Right cardiac atrium (tissue), 5 donors: ENCODE measurements around the gene TCTN1. TPM values are rescaled to one million over a fixed set of nuclear protein-coding genes. Genes with fewer than 3 reads are reported as not detected.

Experiments used
- ATAC-seq, 2 donors: fragments of 200-7000 bp; cut with Tn5 transposase; one replicate each; pipeline versions ENCODE4 v1.8.0 to v1.9.1; 2020; ENCODE audit warnings: moderate library complexity in 2 of 2, mild to moderate bottlenecking in 1 of 2
- DNase-seq, 3 donors: peaks; one replicate each; pipeline ENCODE4 v3.0.0-alpha.2; 2020
- H3K27ac ChIP-seq: one replicate; pipeline ENCODE4 v1.5.1; 2013; ENCODE audit warnings: mild to moderate bottlenecking, low read length, control low read depth, moderate library complexity
- H3K27me3 ChIP-seq: one replicate; pipeline ENCODE4 v1.6.1; 2013; ENCODE audit not compliant: control insufficient read depth, insufficient read depth
- H3K4me1 ChIP-seq: one replicate; pipeline ENCODE4 v1.6.1; 2013; ENCODE audit warnings: low read length; ENCODE audit not compliant: control insufficient read depth, insufficient read depth
- H3K4me3 ChIP-seq: one replicate; pipeline ENCODE4 v1.5.1; 2013; ENCODE audit warnings: low read length, control low read depth
- H3K9me3 ChIP-seq: one replicate; pipeline ENCODE4 v1.6.1; 2013; ENCODE audit warnings: low read length; ENCODE audit not compliant: control insufficient read depth
- WGBS: extraction: QIAGEN DNeasy Blood & Tissue Kit; methylation state at CpG from one replicate; pipeline ENCODE4 v1.1.7; 2013; 5-methylcytosine and 5-hydroxymethylcytosine counted together
- intact Hi-C, 4 donors: fragments of 100-400 bp; cut with DNase I; formaldehyde crosslinking; loops; one replicate each; pipeline versions ENCODE4 v1.11.0 to v1.14.0; 2022 to 2023
- polyA plus RNA-seq: library from polyadenylated mRNA; stranded (reverse); fragments of 200-250 nt; gene quantifications from one replicate; pipeline ENCODE4 v1.2.3, GENCODE V29; 2013
- total RNA-seq, 4 donors: library from RNA; stranded (reverse); fragmentation: NEBNext Ultra II Directional; extraction: Animal tissue kit (Norgen Biotek cat#: 25700); gene quantifications; one replicate each; pipeline ENCODE4 v1.2.1, GENCODE V29; 2021
- donor health status: healthy with polysubstance abuse.
- donor health status: DM: no; HTN: yes; CAD: no.
- donor health status: DM: no; HTN: no; CAD: no.
- donor health status: DM: no; HTN: yes; CAD: no; lungs with severe emphysema.
- donor health status: DM: yes; HTN: yes; CAD: no.

TCTN1 gene
- total and polyA plus RNA-seq, 5 donors: 33.7 to 47.0 (median 39.6) TPM

GRCh38 chr12:110683888-110684287, 70.0 kb downstream of the TCTN1 start:
- peaks cover 7% of the 10 kb centered on the region for H3K4me1 ChIP-seq
- 88% methylated on average over 2 of the region's 2 CpGs for WGBS
- H3K9me3 ChIP-seq: no peaks in the 10 kb centered on the region
- intact Hi-C loops: no loop called here
- H3K27me3 ChIP-seq: no peaks in the 10 kb centered on the region
- no peak overlapping the region for H3K27ac ChIP-seq
- ATAC-seq: no peak
- DNase-seq: no peak
- no peak overlapping the region for H3K4me3 ChIP-seq

- no peak for DNase-seq
- H3K27ac ChIP-seq: no peak overlapping the region
- intact Hi-C loops: no loop called here
- peaks cover 7% of the 10 kb centered on the region for H3K4me1 ChIP-seq
- H3K9me3 ChIP-seq: no peaks in the 10 kb centered on the region
- no peak overlapping the region for H3K4me3 ChIP-seq
- no peak for ATAC-seq
- no peaks in the 10 kb centered on the region for H3K27me3 ChIP-seq
- 64% methylated on average over 7 of the region's 7 CpGs for WGBS
Observed at GRCh38 chr12:110684312-110684836, 70.4 kb downstream of the TCTN1 start.

- Histone ChIP-seq H3K4me1 (peaks cover 7% of the 10 kb centered on the region), H3K4me3 (no peak overlapping the region), H3K9me3 (no peaks in the 10 kb centered on the region), H3K27me3 (no peaks in the 10 kb centered on the region), H3K27ac (no peak overlapping the region)
- ATAC-seq (no peak), DNase-seq (no peak)
- 96% methylated on average over 3 of the region's 3 CpGs for WGBS
- intact Hi-C loops: no loop called here
Observed at GRCh38 chr12:110686294-110686903, 72.5 kb downstream of the TCTN1 start.

DNA sequence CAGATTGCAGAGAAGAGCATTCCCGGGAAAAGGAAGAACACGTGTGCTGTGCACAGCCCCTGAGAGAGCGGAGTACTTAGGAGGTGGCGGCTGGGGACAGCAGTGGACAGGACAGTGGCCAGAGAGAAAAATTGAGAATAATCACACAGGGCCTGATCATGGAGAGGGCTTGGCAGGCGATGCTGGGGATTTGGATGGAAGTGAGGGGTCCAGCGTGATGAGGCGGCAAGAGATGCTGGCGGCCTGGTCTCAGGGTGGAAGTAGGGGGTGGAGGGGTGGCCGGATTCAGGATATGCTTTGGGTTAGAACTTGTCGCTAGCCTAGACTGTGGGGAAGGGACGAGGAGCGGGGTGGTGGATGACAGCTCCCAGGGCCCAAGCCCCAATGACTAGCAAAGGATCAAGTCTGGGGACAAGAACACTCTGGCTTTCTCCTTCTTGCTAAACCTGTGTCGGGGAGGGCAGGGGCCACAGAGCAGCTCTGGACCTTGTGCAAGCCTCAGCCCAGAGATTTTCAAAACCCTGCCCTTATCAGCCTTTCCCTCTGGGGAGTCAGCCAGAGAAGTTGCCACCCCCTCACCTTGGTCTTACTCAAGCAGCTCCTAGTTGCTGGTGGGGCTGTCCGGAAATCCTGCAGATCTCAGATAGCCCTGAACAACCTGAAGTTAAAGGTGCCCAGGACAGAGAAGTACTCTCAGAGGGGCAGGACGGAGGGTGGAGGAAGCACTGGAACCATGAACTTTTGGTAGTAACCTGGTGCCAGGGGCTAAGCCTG, 73.7 kb downstream of the TCTN1 start:
- Histone ChIP-seq H3K27ac (no peak overlapping the region), H3K4me3 (peak overlapping the region; percentile 3), H3K4me1 (peaks cover 7% of the 10 kb centered on the region), H3K9me3 (no peaks in the 10 kb centered on the region), H3K27me3 (no peaks in the 10 kb centered on the region)
- 86% methylated on average over 15 of the region's 15 CpGs for WGBS
- DNase-seq (no peak), ATAC-seq (no peak)
- intact Hi-C loops: no loop called here

- Histone ChIP-seq H3K4me1 (peaks cover 7% of the 10 kb centered on the region), H3K9me3 (no peaks in the 10 kb centered on the region), H3K4me3 (peak within 1 kb of the TSS; percentile 51), H3K27me3 (no peaks in the 10 kb centered on the region), H3K27ac (peak within 1 kb of the TSS; percentile 37)
- intact Hi-C loops: no loop called here
- ATAC-seq: peak; percentile 91 to 93
- DNase-seq: peak; percentile 69 to 89 (median 86)
- WGBS: 4% methylated on average over 64 of the region's 64 CpGs
Observed at GRCh38 chr12:110688446-110689280, 74.7 kb downstream of the TCTN1 start, which contains the start of gene HVCN1. HVCN1 (minus strand) TSS chr12:110689115; CDS start chr12:110683245, 5,870 bp downstream.

- WGBS: 5% methylated on average over 38 of the region's 38 CpGs
- intact Hi-C loops: no loop called here
- H3K4me1 ChIP-seq: peaks cover 7% of the 10 kb centered on the region
Observed at GRCh38 chr12:110689281-110690126, 75.6 kb downstream of the TCTN1 start.

DNA sequence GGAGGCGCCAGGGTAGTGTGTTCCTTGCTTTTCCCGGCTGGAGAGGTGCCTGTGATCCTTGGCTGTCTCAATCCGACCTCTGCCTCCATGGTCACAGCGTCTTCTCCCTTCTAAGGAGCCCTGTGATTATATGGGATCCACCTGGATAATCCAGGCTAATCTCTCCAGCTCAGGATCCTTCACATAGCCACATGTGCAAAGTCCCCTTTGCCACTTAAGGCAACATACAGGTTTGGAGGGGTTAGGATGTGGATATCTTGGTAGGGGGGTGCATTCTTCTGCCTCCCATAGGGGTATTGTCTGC, 76.2 kb downstream of the TCTN1 start:
- ATAC-seq (no peak), DNase-seq (no peak)
- Histone ChIP-seq H3K4me1 (peaks cover 7% of the 10 kb centered on the region), H3K9me3 (no peaks in the 10 kb centered on the region), H3K27ac (no peak overlapping the region), H3K4me3 (no peak overlapping the region), H3K27me3 (no peaks in the 10 kb centered on the region)
- intact Hi-C loops: no loop called here
- 68% methylated on average over 4 of the region's 4 CpGs for WGBS

More at GRCh38 chr12:110689281-110690126, 75.6 kb downstream of the TCTN1 start:
- Histone ChIP-seq H3K27ac (peak overlapping the region; percentile 37), H3K4me3 (peak overlapping the region; percentile 51), H3K9me3 (no peaks in the 10 kb centered on the region), H3K27me3 (no peaks in the 10 kb centered on the region)
- DNase-seq (peak; percentile 72 to 88 (median 87)), ATAC-seq (peak; percentile 80 to 82)

DNA sequence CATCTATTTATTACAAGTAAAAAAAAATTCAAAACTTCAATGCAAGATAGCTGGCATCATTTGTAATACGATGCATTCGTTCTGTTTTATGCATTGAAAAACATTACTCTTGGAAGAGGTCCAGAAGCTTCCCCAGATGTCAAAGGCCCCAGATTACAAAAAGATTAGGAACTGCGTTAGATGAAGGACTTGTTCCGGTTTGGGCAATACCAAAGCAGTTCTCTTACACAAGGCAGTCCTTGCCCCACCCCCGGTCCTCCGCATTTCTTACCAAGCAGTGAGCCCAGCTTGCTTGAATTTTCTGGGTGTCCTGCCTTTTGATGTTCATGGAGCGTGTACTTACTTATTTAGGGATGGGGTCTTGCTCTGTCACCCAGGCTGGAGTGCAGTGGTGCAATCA, 79.8 kb downstream of the TCTN1 start:
- peak; percentile 45 to 77 (median 73) for DNase-seq
- no peak for ATAC-seq
- no peaks in the 10 kb centered on the region for H3K9me3 ChIP-seq
- no peak overlapping the region for H3K4me3 ChIP-seq
- H3K4me1 ChIP-seq: no peaks in the 10 kb centered on the region
- 66% methylated on average over 7 of the region's 7 CpGs for WGBS
- intact Hi-C loops: no loop called here
- no peak overlapping the region for H3K27ac ChIP-seq
- no peaks in the 10 kb centered on the region for H3K27me3 ChIP-seq

DNA sequence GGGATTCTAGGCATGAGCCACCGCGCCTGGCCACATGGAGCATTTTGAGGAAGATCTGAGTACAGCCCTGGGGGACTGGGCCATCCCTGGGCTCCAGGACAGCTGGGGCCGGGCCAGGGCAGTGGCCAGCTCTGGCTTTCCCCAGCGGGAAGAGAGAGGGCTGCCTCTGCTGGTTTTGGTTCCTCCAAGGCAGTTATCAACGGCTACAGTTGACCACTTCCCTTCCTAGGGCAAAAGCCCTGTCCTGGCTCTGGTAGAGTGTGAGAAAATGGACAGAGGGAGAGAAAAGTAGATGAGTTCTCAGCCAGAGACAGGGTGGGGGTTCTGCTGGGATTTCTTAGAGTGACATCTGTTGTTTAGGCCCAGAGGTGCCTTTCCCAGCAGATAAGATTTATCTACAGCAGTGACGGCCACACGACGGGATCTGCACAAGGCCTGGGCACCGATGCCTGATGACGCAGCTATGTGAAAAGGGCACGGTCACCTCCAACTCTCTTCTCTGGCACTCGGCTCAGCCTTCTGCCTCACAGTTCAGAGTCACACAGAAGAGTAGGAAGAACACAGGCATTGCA, 80.5 kb downstream of the TCTN1 start:
- Histone ChIP-seq H3K27ac (peak overlapping the region; percentile 53), H3K4me3 (no peak overlapping the region), H3K4me1 (peaks cover 2% of the 10 kb centered on the region), H3K27me3 (no peaks in the 10 kb centered on the region), H3K9me3 (no peaks in the 10 kb centered on the region)
- peak; percentile 48 to 61 for ATAC-seq
- intact Hi-C loops: no loop called here
- 53% methylated on average over 12 of the region's 12 CpGs for WGBS
- DNase-seq: peak; percentile 68 to 85 (median 81)

DNA sequence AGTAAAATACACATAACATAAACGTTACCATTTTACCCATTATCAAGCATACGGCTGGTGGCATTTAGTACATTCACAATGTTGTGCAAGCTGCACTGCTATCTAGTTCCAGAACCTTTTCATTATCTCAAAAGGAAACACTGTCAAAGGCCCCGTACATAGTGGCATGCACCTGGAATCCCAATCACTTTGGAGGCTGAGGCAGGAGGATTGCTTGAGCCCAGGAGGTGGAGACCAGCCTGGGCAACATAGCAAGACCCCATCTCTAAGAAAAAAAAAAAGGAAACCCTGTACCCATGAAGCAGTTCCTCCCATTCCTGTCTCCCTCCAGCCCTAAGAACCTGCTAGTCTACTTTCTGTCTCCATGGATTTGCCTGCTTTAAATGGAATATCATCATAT, 82.4 kb downstream of the TCTN1 start:
- no peak for ATAC-seq

More for the DNA sequence above, 82.4 kb downstream of the TCTN1 start:
- Histone ChIP-seq H3K27me3 (no peaks in the 10 kb centered on the region), H3K4me1 (peaks cover 2% of the 10 kb centered on the region), H3K4me3 (no peak overlapping the region), H3K27ac (no peak overlapping the region), H3K9me3 (no peaks in the 10 kb centered on the region)
- intact Hi-C loops: no loop called here
- DNase-seq: no peak
- 81% methylated on average over 3 of the region's 3 CpGs for WGBS
